NCI-H187 (cell line): ENCODE data around the gene PSMA5.
A peak's percentile ranks its signal among the peaks of the same experiment; 100 is the strongest.
"Not testable (repeated sequence)": the region's sequence is repeated elsewhere in the genome, so short reads cannot be mapped to it uniquely, and the experiment has no call there.

ENCODE experiments used
- DNase-seq, 2 experiments: peaks; one replicate each; lab custom pipeline; 2025; lab: John Stamatoyannopoulos, UW

Gene PSMA5

GRCh38 chr1:109432336-109432735 lies 6.1 kb upstream of the PSMA5 start:
- no peak for DNase-seq

- DNase-seq: no peak
Observed at GRCh38 chr1:109427171-109427467, 871 bp upstream of the PSMA5 start.

- no peak for DNase-seq
Observed at GRCh38 chr1:109425391-109426280, 612 bp downstream of the PSMA5 start.

- DNase-seq: no peak
Observed at GRCh38 chr1:109423498-109423897, 2.8 kb downstream of the PSMA5 start.

GRCh38 chr1:109412551-109412950 lies 13.7 kb downstream of the PSMA5 start:
- no peak for DNase-seq

GRCh38 chr1:109404838-109405237 lies 21.4 kb downstream of the PSMA5 start:
- no peak for DNase-seq

GRCh38 chr1:109402025-109402424 lies 24.2 kb downstream of the PSMA5 start:
- no peak for DNase-seq

- DNase-seq: no peak
Observed at GRCh38 chr1:109400035-109400655, 26.1 kb downstream of the PSMA5 start.

- peak; percentile 9 to 29 for DNase-seq
Observed at GRCh38 chr1:109399326-109399957, 26.8 kb downstream of the PSMA5 start.

- peak in 1 of 2 experiments; percentile 30 for DNase-seq
Observed at GRCh38 chr1:109398343-109399225, 27.7 kb downstream of the PSMA5 start.

- DNase-seq: peak; percentile 66 to 90
Observed at GRCh38 chr1:109397581-109398342, 28.5 kb downstream of the PSMA5 start, which contains the start of gene SORT1. SORT1 (minus strand) TSS chr1:109397918; CDS start chr1:109397892, 26 bp downstream.

GRCh38 chr1:109396871-109397580 lies 29.2 kb downstream of the PSMA5 start:
- no peak for DNase-seq

- DNase-seq: no peak
Observed at GRCh38 chr1:109396513-109396839, 29.8 kb downstream of the PSMA5 start.

- DNase-seq: no peak
Observed at GRCh38 chr1:109395602-109396512, 30.4 kb downstream of the PSMA5 start.

- not testable (repeated sequence) for DNase-seq
Observed at GRCh38 chr1:109395282-109395599, 31.0 kb downstream of the PSMA5 start.

- DNase-seq: no peak
Observed at GRCh38 chr1:109394591-109395281, 31.5 kb downstream of the PSMA5 start.

- no peak for DNase-seq
Observed at GRCh38 chr1:109393617-109394233, 32.5 kb downstream of the PSMA5 start.

- DNase-seq: no peak
Observed at GRCh38 chr1:109392788-109393616, 33.2 kb downstream of the PSMA5 start.
